Measurements from ENCODE around the gene GMPPA.

- TF ChIP-seq CTCF (IDR thresholded peaks at IDR 0.05) (no peak), POLR2A (IDR thresholded peaks at IDR 0.05) (no peak)
These were observed 24.5 kb downstream of the GMPPA start for GRCh38 chr2:219523031-219523671.
